GM18508 (cell line): ENCODE results near the gene ITGA2.
A peak's percentile ranks its signal among the peaks of the same experiment; 100 is the strongest.
"Not testable (repeated sequence)": the region's sequence is repeated elsewhere in the genome, so short reads cannot be mapped to it uniquely, and the experiment has no call there.

Experiments
- ATAC-seq: cut with Tn5 transposase; IDR thresholded peaks from one replicate; pipeline ENCODE4 v1.9.1; 2021; ENCODE audit warnings: moderate number of reproducible peaks; ENCODE audit not compliant: insufficient read depth, unreplicated experiment

ITGA2 gene

GRCh38 chr5:53090229-53090628 lies 101.1 kb downstream of the ITGA2 start:
- no peak for ATAC-seq

GRCh38 chr5:53091289-53091688 lies 102.1 kb downstream of the ITGA2 start:
- no peak for ATAC-seq

GRCh38 chr5:53092242-53092641 lies 103.1 kb downstream of the ITGA2 start:
- ATAC-seq = no peak

GRCh38 chr5:53095217-53095616 lies 106.1 kb downstream of the ITGA2 start:
- ATAC-seq = no peak

GRCh38 chr5:53095931-53096525 lies 106.9 kb downstream of the ITGA2 start:
- ATAC-seq = peak; percentile 59

- no peak for ATAC-seq
These were observed 110.4 kb downstream of the ITGA2 start for GRCh38 chr5:53099546-53099945.

- ATAC-seq = no peak
These were observed 111.5 kb downstream of the ITGA2 start for GRCh38 chr5:53100606-53101005.

- no peak for ATAC-seq
These were observed 116.6 kb downstream of the ITGA2 start for GRCh38 chr5:53105611-53106300.

GRCh38 chr5:53109056-53109442 lies 119.9 kb downstream of the ITGA2 start:
- peak; percentile 12 for ATAC-seq

- ATAC-seq = peak; percentile 82
These were observed 120.4 kb downstream of the ITGA2 start, which contains the start of gene MOCS2 for GRCh38 chr5:53109443-53110127. TSS of gene MOCS2 (minus strand) at chr5:53109757. CDS start at chr5:53107174, 2,583 bp downstream.

GRCh38 chr5:53110156-53110555 lies 121.0 kb downstream of the ITGA2 start:
- ATAC-seq = peak; percentile 6

GRCh38 chr5:53111139-53111538 lies 122.0 kb downstream of the ITGA2 start:
- ATAC-seq = no peak

GRCh38 chr5:53112307-53112706 lies 123.2 kb downstream of the ITGA2 start:
- ATAC-seq = not testable (repeated sequence)

GRCh38 chr5:53112909-53113308 lies 123.8 kb downstream of the ITGA2 start:
- no peak for ATAC-seq

GRCh38 chr5:53113947-53114346 lies 124.8 kb downstream of the ITGA2 start:
- no peak for ATAC-seq

- no peak for ATAC-seq
These were observed 125.8 kb downstream of the ITGA2 start for GRCh38 chr5:53114988-53115387.

GRCh38 chr5:53116597-53116996 lies 127.4 kb downstream of the ITGA2 start:
- ATAC-seq = no peak

- ATAC-seq = no peak
These were observed 129.7 kb downstream of the ITGA2 start for GRCh38 chr5:53118879-53119278.

- ATAC-seq = no peak
These were observed 131.0 kb downstream of the ITGA2 start for GRCh38 chr5:53120165-53120564.

GRCh38 chr5:53123702-53124101 lies 134.6 kb downstream of the ITGA2 start:
- no peak for ATAC-seq

GRCh38 chr5:53126521-53126920 lies 137.4 kb downstream of the ITGA2 start:
- no peak for ATAC-seq
